Colonic mucosa (tissue), 4 donors: ENCODE results near the gene DTNB. TPM values are rescaled to one million over a fixed set of nuclear protein-coding genes. Genes with fewer than 3 reads are reported as not detected.
"Not testable (repeated sequence)": the region's sequence is repeated elsewhere in the genome, so short reads cannot be mapped to it uniquely, and the experiment has no call there.

Experiments used
- DNase-seq: peaks from one replicate; pipeline ENCODE4 v3.0.0-alpha.2; 2020
- H3K27ac ChIP-seq: fragments of 200-600 bp; one replicate; pipeline ENCODE4 v1.8.0; 2021
- H3K27me3 ChIP-seq: fragments of 200-600 bp; one replicate; pipeline ENCODE4 v1.8.0; 2021
- H3K36me3 ChIP-seq: fragments of 200-600 bp; one replicate; pipeline ENCODE4 v1.8.0; 2021
- H3K4me1 ChIP-seq: fragments of 200-600 bp; one replicate; pipeline ENCODE4 v1.8.0; 2021; ENCODE audit warnings: mild to moderate bottlenecking
- H3K4me3 ChIP-seq: fragments of 200-600 bp; one replicate; pipeline ENCODE4 v1.8.0; 2021
- H3K9ac ChIP-seq, 2 donors: one replicate each; pipeline ENCODE4 v1.7.0; 2013; ENCODE audit warnings: control low read depth in 2 of 2, low read depth in 2 of 2, low read length in 2 of 2
- H3K9me3 ChIP-seq: fragments of 200-600 bp; one replicate; pipeline ENCODE4 v1.8.0; 2021
- intact Hi-C: fragments of 100-400 bp; cut with DNase I; formaldehyde crosslinking; loops from one replicate; pipeline ENCODE4 v1.14.1; 2022
- total RNA-seq, 2 donors: library from RNA; stranded (reverse); fragmentation: NEBNext Ultra II Directional in 1 of 2; extraction: Animal tissue kit (Norgen Biotek cat#: 25700) in 1 of 2; gene quantifications; one replicate each; pipeline ENCODE4 v1.2.1, GENCODE V29; 2021
- TF ChIP-seq, protein P1 (sequence below): fragments of 200-600 bp; IDR thresholded peaks from one replicate; pipeline ENCODE4 v1.8.0; 2022; ENCODE audit warnings: antibody characterized with exemption, mild to moderate bottlenecking
- donor health status: healthy.
- donor health status: DM: no; HTN: no; CAD: no.
- donor health status: DM: no; HTN: no; CAD: no.

The DTNB gene
- total RNA-seq, 2 donors from 2014 or later: 5.2 to 9.3 TPM

- Histone ChIP-seq H3K9ac (no peak overlapping the region), H3K4me1 (no peaks in the 10 kb centered on the region), H3K27me3 (no peaks in the 10 kb centered on the region), H3K9me3 (no peaks in the 10 kb centered on the region), H3K27ac (no peak overlapping the region), H3K36me3 (no peaks in the 10 kb centered on the region), H3K4me3 (no peak overlapping the region)
- intact Hi-C loops: no loop called here
- DNase-seq: no peak
- TF ChIP-seq, protein P1, sequence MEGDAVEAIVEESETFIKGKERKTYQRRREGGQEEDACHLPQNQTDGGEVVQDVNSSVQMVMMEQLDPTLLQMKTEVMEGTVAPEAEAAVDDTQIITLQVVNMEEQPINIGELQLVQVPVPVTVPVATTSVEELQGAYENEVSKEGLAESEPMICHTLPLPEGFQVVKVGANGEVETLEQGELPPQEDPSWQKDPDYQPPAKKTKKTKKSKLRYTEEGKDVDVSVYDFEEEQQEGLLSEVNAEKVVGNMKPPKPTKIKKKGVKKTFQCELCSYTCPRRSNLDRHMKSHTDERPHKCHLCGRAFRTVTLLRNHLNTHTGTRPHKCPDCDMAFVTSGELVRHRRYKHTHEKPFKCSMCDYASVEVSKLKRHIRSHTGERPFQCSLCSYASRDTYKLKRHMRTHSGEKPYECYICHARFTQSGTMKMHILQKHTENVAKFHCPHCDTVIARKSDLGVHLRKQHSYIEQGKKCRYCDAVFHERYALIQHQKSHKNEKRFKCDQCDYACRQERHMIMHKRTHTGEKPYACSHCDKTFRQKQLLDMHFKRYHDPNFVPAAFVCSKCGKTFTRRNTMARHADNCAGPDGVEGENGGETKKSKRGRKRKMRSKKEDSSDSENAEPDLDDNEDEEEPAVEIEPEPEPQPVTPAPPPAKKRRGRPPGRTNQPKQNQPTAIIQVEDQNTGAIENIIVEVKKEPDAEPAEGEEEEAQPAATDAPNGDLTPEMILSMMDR: no peak
These were observed 127.5 kb downstream of the DTNB start for GRCh38 chr2:25545899-25546298.

- Histone ChIP-seq H3K9me3 (no peaks in the 10 kb centered on the region), H3K4me3 (no peak overlapping the region), H3K9ac (no peak overlapping the region), H3K4me1 (no peaks in the 10 kb centered on the region), H3K36me3 (no peaks in the 10 kb centered on the region), H3K27me3 (no peaks in the 10 kb centered on the region), H3K27ac (no peak overlapping the region)
- intact Hi-C loops: no loop called here
- no peak for DNase-seq
- TF ChIP-seq, protein P1: no peak
These were observed 128.9 kb downstream of the DTNB start for GRCh38 chr2:25544445-25544844.

DNA sequence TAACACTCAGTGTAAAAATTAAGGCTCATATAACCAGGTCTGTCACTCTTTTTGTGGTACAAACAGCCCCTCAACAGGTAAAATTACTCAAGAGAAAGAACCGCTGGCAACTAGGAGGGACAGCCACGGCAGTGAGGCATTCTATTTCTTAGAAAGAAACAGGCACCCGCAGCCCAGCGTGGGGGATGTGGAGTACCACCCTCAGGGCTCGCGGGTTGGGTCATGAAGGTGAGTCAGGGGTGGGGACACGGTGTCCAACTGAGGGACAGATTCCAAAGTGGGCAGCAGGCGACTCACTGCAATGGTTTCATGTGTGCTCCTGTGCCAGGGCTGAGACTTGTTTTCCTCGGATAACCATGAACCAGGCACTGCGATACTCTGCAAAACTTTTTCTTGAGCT, 129.4 kb downstream of the DTNB start:
- Histone ChIP-seq H3K9me3 (no peaks in the 10 kb centered on the region), H3K36me3 (no peaks in the 10 kb centered on the region), H3K4me1 (no peaks in the 10 kb centered on the region), H3K27ac (no peak overlapping the region), H3K9ac (no peak overlapping the region), H3K27me3 (no peaks in the 10 kb centered on the region), H3K4me3 (no peak overlapping the region)
- TF ChIP-seq, protein P1: no peak
- intact Hi-C loops: no loop called here
- no peak for DNase-seq

- Histone ChIP-seq H3K9ac (no peak overlapping the region), H3K27ac (no peak overlapping the region), H3K9me3 (no peaks in the 10 kb centered on the region), H3K27me3 (no peaks in the 10 kb centered on the region), H3K4me3 (no peak overlapping the region), H3K36me3 (no peaks in the 10 kb centered on the region), H3K4me1 (no peaks in the 10 kb centered on the region)
- intact Hi-C loops: no loop called here
- DNase-seq: no peak
- TF ChIP-seq, protein P1: no peak
These were observed 132.0 kb downstream of the DTNB start for GRCh38 chr2:25541378-25541777.

GRCh38 chr2:25539136-25539535, 134.2 kb downstream of the DTNB start:
- H3K4me1 ChIP-seq: no peaks in the 10 kb centered on the region
- TF ChIP-seq, protein P1: no peak
- H3K27me3 ChIP-seq: no peaks in the 10 kb centered on the region
- intact Hi-C loops: no loop called here
- no peaks in the 10 kb centered on the region for H3K9me3 ChIP-seq
- H3K4me3 ChIP-seq: no peak overlapping the region
- H3K9ac ChIP-seq: no peak overlapping the region
- DNase-seq: no peak
- no peak overlapping the region for H3K27ac ChIP-seq
- no peaks in the 10 kb centered on the region for H3K36me3 ChIP-seq

DNA sequence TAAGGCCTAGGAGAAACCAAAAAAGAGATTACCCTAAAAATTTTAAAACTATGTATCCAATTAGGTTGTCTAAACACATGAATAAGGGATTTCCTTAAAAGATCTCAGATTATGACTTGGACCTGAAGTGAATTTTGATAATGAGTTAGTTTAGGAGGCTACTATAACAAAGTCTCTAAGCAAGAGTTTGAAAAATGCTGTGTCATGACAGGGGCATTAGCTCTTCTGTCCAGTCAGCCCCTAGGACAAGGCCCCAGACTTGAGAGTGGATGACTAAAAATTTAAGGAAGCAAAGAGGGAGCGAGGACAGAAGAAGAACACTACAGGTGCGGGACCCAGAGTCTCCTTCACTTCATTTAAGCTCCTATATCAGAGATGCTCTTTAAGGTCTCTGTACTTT, 135.9 kb downstream of the DTNB start:
- intact Hi-C loops: no loop called here
- Histone ChIP-seq H3K4me3 (no peak overlapping the region), H3K9me3 (no peaks in the 10 kb centered on the region), H3K9ac (no peak overlapping the region), H3K27me3 (no peaks in the 10 kb centered on the region), H3K27ac (no peak overlapping the region), H3K4me1 (no peaks in the 10 kb centered on the region), H3K36me3 (no peaks in the 10 kb centered on the region)
- DNase-seq: no peak
- TF ChIP-seq, protein P1: no peak

GRCh38 chr2:25535411-25536289, 137.7 kb downstream of the DTNB start:
- H3K9me3 ChIP-seq, H3K4me1 ChIP-seq, DNase-seq, intact Hi-C loops, H3K27ac ChIP-seq, H3K9ac ChIP-seq, H3K27me3 ChIP-seq, H3K36me3 ChIP-seq, H3K4me3 ChIP-seq: not testable (repeated sequence)

DNA sequence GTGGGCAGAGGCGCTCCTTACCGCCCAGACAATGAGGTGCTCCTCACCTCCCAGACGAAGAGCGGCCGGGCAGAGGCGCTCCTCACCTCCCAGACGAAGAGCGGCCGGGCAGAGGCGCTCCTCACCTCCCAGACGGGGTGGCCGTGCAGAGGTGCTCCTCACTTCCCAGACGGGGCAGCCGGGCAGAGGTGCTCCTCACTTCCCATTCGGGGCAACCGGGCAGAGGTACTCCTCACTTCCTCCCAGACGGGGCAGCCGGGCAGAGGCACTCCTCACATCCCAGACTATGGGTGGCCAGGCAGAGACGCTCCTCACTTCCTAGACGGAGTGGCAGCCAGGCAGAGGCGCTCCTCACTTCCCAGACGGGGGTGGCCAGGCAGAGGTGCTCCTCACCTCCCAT, 138.4 kb downstream of the DTNB start:
- intact Hi-C loops, H3K4me1 ChIP-seq, DNase-seq, H3K9ac ChIP-seq, H3K36me3 ChIP-seq, H3K27me3 ChIP-seq, H3K9me3 ChIP-seq, H3K27ac ChIP-seq, H3K4me3 ChIP-seq: not testable (repeated sequence)
